Measurements from ENCODE around the gene PCDHGA4. TPM values are rescaled to one million over a fixed set of nuclear protein-coding genes. Genes with fewer than 3 reads are reported as not detected.

PCDHGA4 gene
- polyA plus RNA-seq, 1 experiment = 4.0 TPM

- no peak for DNase-seq (ENCODE audit: low read depth)
- ChIA-PET POLR2A (no interaction called here), CTCF (interaction anchor here (1.0 to 2.7 kb wide), 4 partner anchors 13 to 210 kb away, joined by 3 to 11 read pairs (median 10); partner anchors contain the start of gene PCDHGB3)
Measured at GRCh38 chr5:141356950-141357349, 2.1 kb downstream of the PCDHGA4 start.

DNA sequence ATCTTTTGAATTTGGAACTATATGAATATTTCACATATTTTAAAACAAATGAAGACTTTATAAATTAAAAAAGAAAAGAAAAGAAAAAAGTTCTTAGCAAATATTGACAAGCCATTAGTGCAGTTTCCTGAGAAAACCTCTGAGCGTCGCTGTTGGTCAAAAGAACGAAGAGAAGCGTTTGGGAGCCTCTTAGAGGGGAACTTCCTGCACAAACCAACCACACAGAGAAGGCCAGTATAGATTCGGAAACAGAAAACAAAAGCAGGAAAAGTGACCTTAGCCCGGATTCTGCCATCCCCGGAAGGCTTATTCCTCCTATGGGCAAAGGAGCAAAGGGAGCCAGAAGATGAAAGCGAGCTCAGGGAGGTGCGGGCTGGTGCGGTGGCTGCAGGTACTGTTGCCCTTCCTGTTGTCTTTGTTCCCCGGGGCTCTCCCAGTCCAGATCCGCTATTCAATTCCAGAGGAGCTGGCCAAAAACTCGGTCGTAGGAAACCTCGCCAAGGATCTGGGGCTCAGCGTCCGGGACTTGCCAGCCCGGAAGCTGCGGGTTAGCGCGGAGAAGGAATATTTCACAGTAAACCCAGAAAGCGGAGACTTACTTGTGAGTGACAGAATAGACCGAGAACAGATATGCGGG, 5.1 kb downstream of the PCDHGA4 start, which contains the start of gene PCDHGB2:
TSS of gene PCDHGB2 (plus strand) at position 205 of the 637 bp plus-strand sequence. CDS start at position 347, 142 bp downstream.
- TF ChIP-seq, protein P1, sequence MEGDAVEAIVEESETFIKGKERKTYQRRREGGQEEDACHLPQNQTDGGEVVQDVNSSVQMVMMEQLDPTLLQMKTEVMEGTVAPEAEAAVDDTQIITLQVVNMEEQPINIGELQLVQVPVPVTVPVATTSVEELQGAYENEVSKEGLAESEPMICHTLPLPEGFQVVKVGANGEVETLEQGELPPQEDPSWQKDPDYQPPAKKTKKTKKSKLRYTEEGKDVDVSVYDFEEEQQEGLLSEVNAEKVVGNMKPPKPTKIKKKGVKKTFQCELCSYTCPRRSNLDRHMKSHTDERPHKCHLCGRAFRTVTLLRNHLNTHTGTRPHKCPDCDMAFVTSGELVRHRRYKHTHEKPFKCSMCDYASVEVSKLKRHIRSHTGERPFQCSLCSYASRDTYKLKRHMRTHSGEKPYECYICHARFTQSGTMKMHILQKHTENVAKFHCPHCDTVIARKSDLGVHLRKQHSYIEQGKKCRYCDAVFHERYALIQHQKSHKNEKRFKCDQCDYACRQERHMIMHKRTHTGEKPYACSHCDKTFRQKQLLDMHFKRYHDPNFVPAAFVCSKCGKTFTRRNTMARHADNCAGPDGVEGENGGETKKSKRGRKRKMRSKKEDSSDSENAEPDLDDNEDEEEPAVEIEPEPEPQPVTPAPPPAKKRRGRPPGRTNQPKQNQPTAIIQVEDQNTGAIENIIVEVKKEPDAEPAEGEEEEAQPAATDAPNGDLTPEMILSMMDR (IDR thresholded peaks at IDR 0.05; ENCODE audit: insufficient read depth, low read depth, low read length) = peak; percentile 51
- ChIA-PET POLR2A (no interaction called here), CTCF (interaction anchor here (0.6 to 2.8 kb wide), 7 partner anchors 17 to 207 kb away, joined by 3 to 9 read pairs (median 4); partner anchors contain the start of gene PCDHGA2)
- Histone ChIP-seq H3K36me3 (ENCODE audit: control insufficient read depth, insufficient read depth, low read length) (no peaks in the 10 kb centered on the region), H3K4me3 (ENCODE audit: low read depth, low read length) (peak within 1 kb of the TSS; percentile 36), H3K27me3 (ENCODE audit: control insufficient read depth, insufficient read depth, low read length) (0 out of 2 replicates have a peak, but pooled peaks cover 2% of the 10 kb centered on the region)
- DNase-seq (ENCODE audit: low read depth) = no peak

More at GRCh38 chr5:141356950-141357349, 2.1 kb downstream of the PCDHGA4 start:
- TF ChIP-seq, protein P1 (IDR thresholded peaks at IDR 0.05; ENCODE audit: insufficient read depth, low read depth, low read length) = no peak
- Histone ChIP-seq H3K27me3 (ENCODE audit: control insufficient read depth, insufficient read depth, low read length) (0 out of 2 replicates have a peak, but pooled peaks cover 2% of the 10 kb centered on the region), H3K36me3 (ENCODE audit: control insufficient read depth, insufficient read depth, low read length) (no peaks in the 10 kb centered on the region), H3K4me3 (ENCODE audit: low read depth, low read length) (no peak overlapping the region)

- peaks cover 2% of the 10 kb centered on the region; the same call in 1 of the 2 replicates for H3K27me3 ChIP-seq (ENCODE audit: control insufficient read depth, insufficient read depth, low read length)
- POLR2A ChIA-PET = no interaction called here
- DNase-seq (ENCODE audit: low read depth) = no peak
Measured at GRCh38 chr5:141360685-141361084, 5.9 kb downstream of the PCDHGA4 start.

GRCh38 chr5:141362719-141363118, 7.9 kb downstream of the PCDHGA4 start:
- CTCF ChIA-PET = interaction anchor here (1.0 to 2.4 kb wide), 2 partner anchors 9 to 201 kb away, joined by 3 to 17 read pairs; no protein-coding TSS in a partner anchor
- TF ChIP-seq, protein P1 (IDR thresholded peaks at IDR 0.05; ENCODE audit: insufficient read depth, low read depth, low read length) = no peak
- Histone ChIP-seq H3K4me3 (ENCODE audit: low read depth, low read length) (no peak overlapping the region), H3K27me3 (ENCODE audit: control insufficient read depth, insufficient read depth, low read length) (peaks cover 2% of the 10 kb centered on the region; the same call in 1 of the 2 replicates), H3K36me3 (ENCODE audit: control insufficient read depth, insufficient read depth, low read length) (no peaks in the 10 kb centered on the region)
- DNase-seq (ENCODE audit: low read depth) = no peak
- POLR2A ChIA-PET = no interaction called here

More at GRCh38 chr5:141360685-141361084, 5.9 kb downstream of the PCDHGA4 start:
- Histone ChIP-seq H3K4me3 (ENCODE audit: low read depth, low read length) (no peak overlapping the region), H3K36me3 (ENCODE audit: control insufficient read depth, insufficient read depth, low read length) (no peaks in the 10 kb centered on the region)
- TF ChIP-seq, protein P1 (IDR thresholded peaks at IDR 0.05; ENCODE audit: insufficient read depth, low read depth, low read length) = no peak
- CTCF ChIA-PET = interaction anchor here (0.6 to 1.1 kb wide), 3 partner anchors 68 to 203 kb away, joined by 3 to 5 read pairs (median 4); no protein-coding TSS in a partner anchor

DNA sequence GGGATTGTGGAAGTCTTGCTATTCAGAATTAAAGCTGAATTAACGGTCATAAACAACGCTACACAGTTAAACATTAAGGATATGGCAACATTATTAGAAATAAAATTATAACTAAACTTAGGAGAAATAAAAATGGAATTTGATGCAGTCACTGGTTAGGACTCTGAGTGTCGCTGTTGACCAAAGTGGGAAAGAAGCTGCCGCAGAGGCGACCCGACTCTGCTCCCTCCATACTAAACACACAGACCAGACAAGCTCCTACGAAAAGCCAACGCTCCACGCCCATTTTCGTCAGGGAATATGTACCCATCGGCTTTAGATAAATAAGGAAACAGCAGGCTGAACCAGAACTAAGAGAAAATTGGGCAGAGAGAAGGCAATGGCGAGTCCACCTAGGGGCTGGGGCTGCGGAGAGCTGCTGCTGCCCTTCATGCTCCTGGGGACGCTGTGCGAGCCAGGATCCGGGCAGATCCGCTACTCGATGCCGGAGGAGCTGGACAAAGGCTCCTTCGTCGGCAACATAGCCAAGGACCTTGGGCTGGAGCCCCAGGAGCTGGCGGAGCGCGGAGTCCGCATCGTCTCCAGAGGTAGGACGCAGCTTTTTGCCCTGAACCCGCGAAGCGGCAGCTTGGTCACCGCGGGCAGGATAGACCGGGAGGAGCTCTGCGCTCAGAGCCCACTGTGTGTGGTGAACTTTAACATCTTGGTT, 9.3 kb downstream of the PCDHGA4 start, which contains the start of gene PCDHGA5:
TSS of gene PCDHGA5 (plus strand) at position 211 of the 709 bp plus-strand sequence. CDS start at position 380, 169 bp downstream.
- Histone ChIP-seq H3K36me3 (ENCODE audit: control insufficient read depth, insufficient read depth, low read length) (no peaks in the 10 kb centered on the region), H3K27me3 (ENCODE audit: control insufficient read depth, insufficient read depth, low read length) (peaks cover 2% of the 10 kb centered on the region; the same call in 1 of the 2 replicates), H3K4me3 (ENCODE audit: low read depth, low read length) (peak within 1 kb of the TSS; percentile 30)
- DNase-seq (ENCODE audit: low read depth) = no peak
- TF ChIP-seq, protein P1 (IDR thresholded peaks at IDR 0.05; ENCODE audit: insufficient read depth, low read depth, low read length) = peak; percentile 32; the same call in 1 of the 2 replicates
- ChIA-PET CTCF (interaction anchor here (0.6 to 2.6 kb wide), 19 partner anchors 9 to 228 kb away, joined by 3 to 17 read pairs (median 4); partner anchors contain the start of genes PCDHGA10, PCDHGA11, PCDHGA4 and PCDHGA6), POLR2A (no interaction called here)
